Spleen (tissue), 7 donors: ENCODE results near the gene ZYG11B.

Source experiments
- POLR2A ChIP-seq, 3 donors: fragments of 450-650 bp; IDR thresholded peaks; one replicate each; pipeline ENCODE4 v1.5.1; 2017; ENCODE audit warnings: antibody characterized with exemption in 3 of 3, mild to moderate bottlenecking in 1 of 3
- POLR2AphosphoS5 ChIP-seq, 3 donors: sonication (generic); formaldehyde crosslinking; IDR thresholded peaks; one replicate each; pipeline ENCODE4 v1.5.1; 2017; ENCODE audit warnings: antibody characterized with exemption in 3 of 3
- TF ChIP-seq, protein P1 (sequence below), 11 experiments: fragments of 200-600 bp in 7 of 11; fragments of 450-650 bp in 4 of 11; sonication (generic) in 4 of 11; IDR thresholded peaks in 8 of 11; conservative IDR thresholded peaks in 3 of 11; 1 replicate in 7 of 11; 2 replicates in 4 of 11; pipeline versions ENCODE4 v1.4.0 to v1.8.0; 2016 to 2021; ENCODE audit warnings: antibody characterized with exemption in 11 of 11, inconsistent platforms in 4 of 11, mild to moderate bottlenecking in 1 of 11
- donor health status: DM: no; HTN: no; CAD: no; lungs with moderate emphysema.
- donor health status: DM: no; HTN: no; CAD: no.
- donor health status: DM: no; HTN: no; CAD: no.

GRCh38 chr1:52862666-52863458 lies 136.6 kb downstream of the ZYG11B start:
- TF ChIP-seq, protein P1, sequence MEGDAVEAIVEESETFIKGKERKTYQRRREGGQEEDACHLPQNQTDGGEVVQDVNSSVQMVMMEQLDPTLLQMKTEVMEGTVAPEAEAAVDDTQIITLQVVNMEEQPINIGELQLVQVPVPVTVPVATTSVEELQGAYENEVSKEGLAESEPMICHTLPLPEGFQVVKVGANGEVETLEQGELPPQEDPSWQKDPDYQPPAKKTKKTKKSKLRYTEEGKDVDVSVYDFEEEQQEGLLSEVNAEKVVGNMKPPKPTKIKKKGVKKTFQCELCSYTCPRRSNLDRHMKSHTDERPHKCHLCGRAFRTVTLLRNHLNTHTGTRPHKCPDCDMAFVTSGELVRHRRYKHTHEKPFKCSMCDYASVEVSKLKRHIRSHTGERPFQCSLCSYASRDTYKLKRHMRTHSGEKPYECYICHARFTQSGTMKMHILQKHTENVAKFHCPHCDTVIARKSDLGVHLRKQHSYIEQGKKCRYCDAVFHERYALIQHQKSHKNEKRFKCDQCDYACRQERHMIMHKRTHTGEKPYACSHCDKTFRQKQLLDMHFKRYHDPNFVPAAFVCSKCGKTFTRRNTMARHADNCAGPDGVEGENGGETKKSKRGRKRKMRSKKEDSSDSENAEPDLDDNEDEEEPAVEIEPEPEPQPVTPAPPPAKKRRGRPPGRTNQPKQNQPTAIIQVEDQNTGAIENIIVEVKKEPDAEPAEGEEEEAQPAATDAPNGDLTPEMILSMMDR (IDR thresholded peaks at IDR 0.05 in 8 of 11, conservative IDR thresholded peaks at IDR 0.05 in 3 of 11), result no peak
- TF ChIP-seq POLR2A (IDR thresholded peaks at IDR 0.05) (no peak), POLR2AphosphoS5 (IDR thresholded peaks at IDR 0.05) (no peak)
